Calu3 (cell line): ENCODE results near the gene RCSD1. TPM values are rescaled to one million over a fixed set of nuclear protein-coding genes. Genes with fewer than 3 reads are reported as not detected.

Source experiments
- BruUV-seq: library from RNA; stranded (reverse); fragments of 400-500 nt; replicated peaks from 2 replicates; lab custom pipeline; 2021; lab: Mats Ljungman, UMichigan
- CTCF ChIA-PET: fragments of 300-600 bp; sonication (Branson Sonifier 250); formaldehyde crosslinking; loops from one replicate; lab custom pipeline; 2022; ENCODE audit warnings: antibody characterized with exemption; lab: Charles Lee
- DNase-seq: peaks from one replicate; pipeline ENCODE4 v3.0.0; 2022
- H3K27ac Mint-ChIP-seq: one replicate; pipeline ENCODE4 v1.8.0; 2022; ENCODE audit warnings: mixed read lengths; ENCODE audit not compliant: unreplicated experiment
- H3K27me3 Mint-ChIP-seq: one replicate; pipeline ENCODE4 v1.8.0; 2022; ENCODE audit warnings: mixed read lengths; ENCODE audit not compliant: unreplicated experiment
- H3K36me3 Mint-ChIP-seq: one replicate; pipeline ENCODE4 v1.8.0; 2022; ENCODE audit warnings: mild to moderate bottlenecking, moderate library complexity, mixed read lengths; ENCODE audit not compliant: insufficient read depth, unreplicated experiment
- H3K4me1 Mint-ChIP-seq: one replicate; pipeline ENCODE4 v1.8.0; 2022; ENCODE audit warnings: mild to moderate bottlenecking, low read depth, mixed read lengths; ENCODE audit not compliant: unreplicated experiment
- H3K4me3 Mint-ChIP-seq: one replicate; pipeline ENCODE4 v1.8.0; 2022; ENCODE audit warnings: mild to moderate bottlenecking, low read depth, moderate library complexity, mixed read lengths; ENCODE audit not compliant: unreplicated experiment
- H3K9me3 Mint-ChIP-seq: one replicate; pipeline ENCODE4 v1.8.0; 2022; ENCODE audit warnings: low read depth, mixed read lengths; ENCODE audit not compliant: unreplicated experiment
- intact Hi-C: fragments of 100-400 bp; cut with micrococcal nuclease; formaldehyde crosslinking; loops from one replicate; pipeline ENCODE4 v1.10.0; 2022; ENCODE audit not compliant: unreplicated experiment
- total RNA-seq: library from RNA; stranded (reverse); gene quantifications from 2 replicates; pipeline ENCODE4 v1.2.3, GENCODE V29; 2022
- TF ChIP-seq, protein P1 (sequence below): fragments of 200-600 bp; IDR thresholded peaks from one replicate; pipeline ENCODE4 v1.8.0; 2022; ENCODE audit warnings: antibody characterized with exemption; ENCODE audit not compliant: unreplicated experiment

RCSD1 gene
- total RNA-seq, 1 experiment from 2014 or later, result not detected

DNA sequence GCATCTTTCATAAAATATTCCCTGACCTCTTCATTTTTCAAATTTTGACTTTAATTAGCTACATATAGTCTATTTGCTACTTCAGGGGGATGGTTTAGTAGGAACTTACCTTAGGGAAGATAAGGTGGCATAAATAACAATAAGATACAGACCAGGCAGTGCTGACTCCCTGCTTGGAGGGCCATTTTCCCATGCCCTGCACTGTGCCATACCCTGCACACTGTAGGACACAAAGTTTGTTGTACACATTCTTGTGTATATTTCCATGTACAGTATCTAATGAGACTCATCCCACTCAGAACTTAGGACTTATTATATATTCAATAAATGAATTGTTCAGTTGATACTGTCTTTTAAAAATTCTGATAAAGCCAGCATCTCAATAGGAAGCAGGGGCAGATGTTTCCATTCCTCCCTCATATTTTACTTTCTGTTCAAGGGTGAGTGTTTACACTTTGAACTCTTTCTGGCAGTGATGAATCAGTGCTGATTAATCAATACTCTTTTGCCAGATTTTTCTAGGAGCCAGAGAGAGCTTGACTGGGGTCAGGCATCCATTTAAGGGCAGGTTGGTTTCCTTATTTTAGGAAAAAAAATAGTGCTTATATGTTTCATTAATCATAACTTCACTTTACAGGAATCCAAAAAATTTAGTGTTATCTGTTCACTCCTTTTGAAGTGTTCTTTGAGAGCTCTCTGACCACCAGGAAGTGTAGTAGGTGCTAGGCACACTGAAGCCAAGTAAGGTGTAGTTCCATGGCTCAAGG is 122.4 kb downstream of the RCSD1 start:
- TF ChIP-seq, protein P1, sequence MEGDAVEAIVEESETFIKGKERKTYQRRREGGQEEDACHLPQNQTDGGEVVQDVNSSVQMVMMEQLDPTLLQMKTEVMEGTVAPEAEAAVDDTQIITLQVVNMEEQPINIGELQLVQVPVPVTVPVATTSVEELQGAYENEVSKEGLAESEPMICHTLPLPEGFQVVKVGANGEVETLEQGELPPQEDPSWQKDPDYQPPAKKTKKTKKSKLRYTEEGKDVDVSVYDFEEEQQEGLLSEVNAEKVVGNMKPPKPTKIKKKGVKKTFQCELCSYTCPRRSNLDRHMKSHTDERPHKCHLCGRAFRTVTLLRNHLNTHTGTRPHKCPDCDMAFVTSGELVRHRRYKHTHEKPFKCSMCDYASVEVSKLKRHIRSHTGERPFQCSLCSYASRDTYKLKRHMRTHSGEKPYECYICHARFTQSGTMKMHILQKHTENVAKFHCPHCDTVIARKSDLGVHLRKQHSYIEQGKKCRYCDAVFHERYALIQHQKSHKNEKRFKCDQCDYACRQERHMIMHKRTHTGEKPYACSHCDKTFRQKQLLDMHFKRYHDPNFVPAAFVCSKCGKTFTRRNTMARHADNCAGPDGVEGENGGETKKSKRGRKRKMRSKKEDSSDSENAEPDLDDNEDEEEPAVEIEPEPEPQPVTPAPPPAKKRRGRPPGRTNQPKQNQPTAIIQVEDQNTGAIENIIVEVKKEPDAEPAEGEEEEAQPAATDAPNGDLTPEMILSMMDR, result no peak
- H3K4me1 Mint-ChIP-seq, result peaks cover 42% of the 10 kb centered on the region
- no TSS peak for BruUV-seq
- no peaks in the 10 kb centered on the region for H3K9me3 Mint-ChIP-seq
- H3K27ac Mint-ChIP-seq, result peak overlapping the region; percentile 53
- H3K27me3 Mint-ChIP-seq, result no peaks in the 10 kb centered on the region
- intact Hi-C loops, result loop anchor here (2.0 kb wide), 1 partner anchor 32 kb away; the partner anchor contains the start of gene MPZL1
- CTCF ChIA-PET, result interaction anchor here (0.9 to 1.6 kb wide), 3 partner anchors 13 to 37 kb away, joined by 4 to 9 read pairs (median 4); no protein-coding TSS in a partner anchor
- peak overlapping the region; percentile 2 for H3K4me3 Mint-ChIP-seq
- DNase-seq, result no peak
- peaks cover 3% of the 10 kb centered on the region for H3K36me3 Mint-ChIP-seq

DNA sequence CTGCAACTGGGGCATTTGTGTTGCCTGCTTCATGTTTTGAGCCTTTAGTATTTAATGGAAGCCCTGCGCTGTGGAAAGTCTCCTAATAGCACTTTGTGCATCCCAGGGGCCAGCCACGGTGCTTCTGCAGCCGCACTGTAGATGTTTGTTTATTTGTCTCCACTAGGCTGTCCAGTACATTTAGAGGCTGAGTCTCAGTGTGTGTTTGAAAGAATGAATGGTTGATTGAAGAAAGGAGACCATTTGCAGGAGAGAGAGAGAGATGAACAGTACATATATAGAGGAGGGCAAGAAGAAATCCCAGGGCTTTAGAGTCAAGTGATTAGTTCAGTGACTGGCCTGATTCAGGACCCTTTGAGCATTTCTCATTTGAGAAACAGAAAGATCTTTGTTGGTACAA is 125.6 kb downstream of the RCSD1 start:
- Mint-ChIP-seq H3K9me3 (no peaks in the 10 kb centered on the region), H3K4me1 (peaks cover 44% of the 10 kb centered on the region), H3K4me3 (no peak overlapping the region), H3K27me3 (no peaks in the 10 kb centered on the region), H3K27ac (no peak overlapping the region), H3K36me3 (peaks cover 3% of the 10 kb centered on the region)
- BruUV-seq, result no TSS peak
- CTCF ChIA-PET, result no interaction called here
- intact Hi-C loops, result no loop called here
- DNase-seq, result no peak
- TF ChIP-seq, protein P1, result no peak

Other genes with a start within 250 kb of the RCSD1 start
- gene CD247, start 111.7 kb upstream of the RCSD1 start, total RNA-seq, result 0.61 and 0.97 TPM in 2 replicates
- gene CREG1, start 76.5 kb upstream of the RCSD1 start, total RNA-seq, result 55.0 and 69.3 TPM in 2 replicates
- gene MPZL1, start 91.8 kb downstream of the RCSD1 start, total RNA-seq, result 129 and 139 TPM in 2 replicates